Measurements from ENCODE around the gene SLC25A22.

DNA sequence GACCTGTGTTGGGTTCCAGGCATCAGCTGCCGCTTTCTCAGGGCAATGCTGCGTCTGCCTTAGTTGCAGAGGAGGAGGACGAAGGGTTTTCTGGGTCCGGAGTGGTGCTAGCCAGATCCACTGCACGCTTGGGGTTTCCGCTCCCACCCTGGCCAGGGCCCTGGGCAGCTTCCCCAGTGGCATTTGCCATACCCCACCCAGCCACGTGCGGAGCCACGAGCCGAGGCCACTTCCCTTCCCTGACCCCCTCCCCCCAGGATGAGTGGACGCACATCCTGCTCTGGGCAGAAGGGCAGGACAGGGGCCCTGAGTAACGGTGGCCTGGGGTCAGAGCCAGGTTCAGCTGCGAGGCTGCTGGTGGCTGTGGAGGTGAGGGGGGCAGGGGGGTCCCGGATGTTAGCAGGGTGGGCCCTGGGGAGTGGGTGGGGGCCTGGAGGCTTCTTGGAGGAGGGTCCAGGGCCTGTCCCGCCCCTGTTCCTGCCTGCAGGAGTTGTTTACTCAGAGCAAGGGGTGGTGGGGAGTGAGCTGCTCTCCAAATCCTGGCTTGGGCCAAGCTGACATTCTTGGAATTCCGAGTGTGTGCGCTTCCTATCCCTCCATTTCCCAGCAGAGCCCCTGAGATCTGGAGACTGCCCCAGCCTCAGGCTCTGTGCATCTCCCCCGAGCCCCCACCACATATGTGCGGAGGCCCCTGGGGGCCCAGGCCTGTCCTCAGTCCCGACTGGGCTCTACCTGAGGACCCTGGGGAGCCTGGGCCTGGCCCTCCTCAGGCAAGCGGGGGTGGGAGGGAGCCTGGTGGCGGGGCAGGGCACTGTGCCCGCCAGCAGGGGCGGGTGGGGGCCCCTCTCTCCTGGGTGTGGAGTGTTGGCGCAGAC is 46.0 kb upstream of the SLC25A22 start:
- TF ChIP-seq, protein P1, sequence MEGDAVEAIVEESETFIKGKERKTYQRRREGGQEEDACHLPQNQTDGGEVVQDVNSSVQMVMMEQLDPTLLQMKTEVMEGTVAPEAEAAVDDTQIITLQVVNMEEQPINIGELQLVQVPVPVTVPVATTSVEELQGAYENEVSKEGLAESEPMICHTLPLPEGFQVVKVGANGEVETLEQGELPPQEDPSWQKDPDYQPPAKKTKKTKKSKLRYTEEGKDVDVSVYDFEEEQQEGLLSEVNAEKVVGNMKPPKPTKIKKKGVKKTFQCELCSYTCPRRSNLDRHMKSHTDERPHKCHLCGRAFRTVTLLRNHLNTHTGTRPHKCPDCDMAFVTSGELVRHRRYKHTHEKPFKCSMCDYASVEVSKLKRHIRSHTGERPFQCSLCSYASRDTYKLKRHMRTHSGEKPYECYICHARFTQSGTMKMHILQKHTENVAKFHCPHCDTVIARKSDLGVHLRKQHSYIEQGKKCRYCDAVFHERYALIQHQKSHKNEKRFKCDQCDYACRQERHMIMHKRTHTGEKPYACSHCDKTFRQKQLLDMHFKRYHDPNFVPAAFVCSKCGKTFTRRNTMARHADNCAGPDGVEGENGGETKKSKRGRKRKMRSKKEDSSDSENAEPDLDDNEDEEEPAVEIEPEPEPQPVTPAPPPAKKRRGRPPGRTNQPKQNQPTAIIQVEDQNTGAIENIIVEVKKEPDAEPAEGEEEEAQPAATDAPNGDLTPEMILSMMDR (IDR thresholded peaks at IDR 0.05): peak in 1 of 7 experiments; percentile 16
- TF ChIP-seq POLR2A (IDR thresholded peaks at IDR 0.05): peak; percentile 7 to 62 (median 52)

All from body of pancreas (tissue), 4 donors.